ENCODE measurements around the gene NELL2.

NELL2 gene

GRCh38 chr12:44565163-44565562 lies 311.0 kb downstream of the NELL2 start:
- TF ChIP-seq CTCF (conservative IDR thresholded peaks at IDR 0.05) (no peak), ZFX (IDR thresholded peaks at IDR 0.05) (no peak)
- no peak overlapping the region for H3K27ac ChIP-seq

- no peak overlapping the region for H3K27ac ChIP-seq
- TF ChIP-seq ZFX (IDR thresholded peaks at IDR 0.05) (no peak), CTCF (conservative IDR thresholded peaks at IDR 0.05) (no peak)
Measured at GRCh38 chr12:44563486-44563885, 312.6 kb downstream of the NELL2 start.

DNA sequence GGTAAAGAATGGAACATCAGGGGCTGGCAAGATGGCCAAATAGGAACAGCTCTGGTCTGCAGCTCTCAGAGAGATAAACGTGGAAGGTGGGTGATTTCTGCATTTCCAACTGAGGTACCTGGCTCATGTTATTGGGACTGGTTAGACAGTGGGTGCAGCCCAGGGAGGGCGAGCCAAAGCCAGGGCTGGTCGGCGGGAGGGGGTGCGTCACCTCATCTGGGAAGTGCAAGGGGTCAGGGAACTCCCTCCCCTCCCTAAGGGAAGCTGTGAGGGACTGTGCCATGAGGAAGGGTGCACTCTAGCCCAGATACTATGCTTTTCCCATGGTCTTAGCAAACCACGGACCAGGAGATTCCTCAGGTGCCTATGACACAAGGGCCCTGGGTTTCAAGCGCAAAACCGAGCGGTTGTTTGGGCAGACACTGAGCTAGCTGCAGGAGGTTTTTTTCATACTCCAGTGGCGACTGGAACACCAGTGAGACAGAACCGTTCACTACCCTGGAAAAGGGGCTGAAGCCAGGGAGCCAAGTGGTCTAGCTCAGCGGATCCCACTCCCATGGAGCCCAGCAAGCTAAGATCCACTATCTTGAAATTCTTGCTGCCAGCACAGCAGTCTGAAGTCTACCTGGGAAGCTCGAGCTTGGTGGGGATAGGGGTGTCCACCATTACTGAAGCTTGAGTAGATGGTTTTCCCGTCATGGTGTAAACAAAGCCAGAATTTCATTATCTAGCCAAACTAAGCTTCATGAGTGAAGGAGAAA lies 317.6 kb downstream of the NELL2 start:
- TF ChIP-seq ZFX (IDR thresholded peaks at IDR 0.05) (no peak), CTCF (conservative IDR thresholded peaks at IDR 0.05) (no peak)
- no peak overlapping the region for H3K27ac ChIP-seq

DNA sequence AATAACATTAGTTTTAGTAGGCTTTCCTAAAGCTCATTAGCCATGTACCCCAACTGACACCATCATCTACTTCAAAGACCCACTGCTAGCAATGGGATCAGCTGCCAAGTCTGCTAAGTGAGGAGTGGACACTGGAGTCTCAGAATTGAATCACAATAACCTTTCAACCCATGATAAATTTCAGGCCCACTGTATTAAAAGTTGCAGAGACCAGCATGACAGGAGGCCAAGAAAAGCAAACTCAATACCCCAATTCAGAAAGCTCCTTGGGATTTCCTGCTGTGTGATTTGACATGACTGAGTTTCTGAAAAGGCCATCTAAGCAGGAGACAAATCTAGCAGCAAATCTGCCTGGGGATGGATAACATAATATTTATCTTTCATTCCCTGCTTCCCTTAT lies 320.7 kb downstream of the NELL2 start:
- no peak for TF ChIP-seq ZFX (IDR thresholded peaks at IDR 0.05)
- no peak for TF ChIP-seq CTCF (conservative IDR thresholded peaks at IDR 0.05)
- no peak overlapping the region for H3K27ac ChIP-seq

- no peak for TF ChIP-seq CTCF (conservative IDR thresholded peaks at IDR 0.05)
- TF ChIP-seq ZFX (IDR thresholded peaks at IDR 0.05), result no peak
- H3K27ac ChIP-seq, result no peak overlapping the region
Measured at GRCh38 chr12:44551631-44552030, 324.5 kb downstream of the NELL2 start.

DNA sequence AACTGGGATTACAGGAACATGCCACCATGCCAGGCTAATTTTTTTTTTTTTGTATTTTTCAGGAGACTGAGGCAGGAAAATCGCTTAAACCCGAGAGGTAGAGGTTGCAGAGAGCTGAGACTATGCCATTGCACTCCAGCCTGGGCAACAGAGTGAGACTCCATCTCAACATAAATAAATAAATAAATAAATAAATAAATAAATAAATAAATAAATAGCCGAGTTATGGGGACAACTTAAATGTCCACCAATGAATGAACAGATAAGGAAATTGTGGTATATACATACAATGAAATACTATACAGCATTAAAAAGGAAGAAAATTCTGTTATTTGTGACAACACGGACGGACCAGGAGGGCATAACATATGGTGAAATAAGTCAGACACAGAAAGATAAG lies 325.7 kb downstream of the NELL2 start:
- no peak overlapping the region for H3K27ac ChIP-seq
- no peak for TF ChIP-seq ZFX (IDR thresholded peaks at IDR 0.05)
- no peak for TF ChIP-seq CTCF (conservative IDR thresholded peaks at IDR 0.05)

- no peak overlapping the region for H3K27ac ChIP-seq
- TF ChIP-seq CTCF (conservative IDR thresholded peaks at IDR 0.05) (no peak), ZFX (IDR thresholded peaks at IDR 0.05) (no peak)
Measured at GRCh38 chr12:44546060-44546459, 330.1 kb downstream of the NELL2 start.
